Right lobe of liver (tissue), 6 donors: ENCODE results near the gene BORCS5. TPM values are rescaled to one million over a fixed set of nuclear protein-coding genes. Genes with fewer than 3 reads are reported as not detected.

Experiments
- ATAC-seq, 4 donors: fragments of 200-7000 bp; cut with Tn5 transposase; one replicate each; pipeline ENCODE4 v1.9.1; 2020; ENCODE audit warnings: mild to moderate bottlenecking in 4 of 4, moderate library complexity in 4 of 4
- DNase-seq, 3 donors: peaks; one replicate each; pipeline ENCODE4 v3.0.0-alpha.2; 2020
- H3K27ac ChIP-seq, 3 donors: fragments of 200-600 bp; one replicate each; pipeline ENCODE4 v1.8.0; 2022
- H3K27me3 ChIP-seq, 2 donors: fragments of 200-600 bp; one replicate each; pipeline ENCODE4 v1.8.0; 2022
- H3K36me3 ChIP-seq, 4 donors: fragments of 200-600 bp; sonication (generic) in 1 of 4; one replicate each; pipeline versions ENCODE4 v1.5.1 to v1.8.0; 2017 to 2022; ENCODE audit warnings: control low read depth in 1 of 4
- H3K4me1 ChIP-seq, 4 donors: fragments of 200-600 bp; sonication (generic) in 1 of 4; one replicate each; pipeline versions ENCODE4 v1.5.1 to v1.8.0; 2017 to 2022; ENCODE audit warnings: control low read depth in 1 of 4
- H3K4me3 ChIP-seq, 3 donors: fragments of 200-600 bp; one replicate each; pipeline ENCODE4 v1.8.0; 2022
- H3K9me3 ChIP-seq, 4 donors: fragments of 200-600 bp; sonication (generic) in 1 of 4; one replicate each; pipeline versions ENCODE4 v1.5.1 to v1.8.0; 2017 to 2022; ENCODE audit warnings: control low read depth in 1 of 4
- POLR2A ChIP-seq: fragments of 450-650 bp; IDR thresholded peaks from one replicate; pipeline ENCODE4 v1.6.1; 2017; ENCODE audit warnings: antibody characterized with exemption, mild to moderate bottlenecking
- WGBS: methylation state at CpG from one replicate; pipeline ENCODE4 v1.1.6; 2018; ENCODE audit warnings: low coverage, low lambda C conversion rate; ENCODE audit not compliant: insufficient coverage; ENCODE audit errors: missing lambda C conversion rate; 5-methylcytosine and 5-hydroxymethylcytosine counted together
- intact Hi-C, 2 donors: fragments of 100-400 bp; cut with DNase I; formaldehyde crosslinking; loops; one replicate each; pipeline versions ENCODE4 v1.11.2 to v1.14.1; 2022
- total RNA-seq, 6 experiments: library from RNA; depleted of rRNA in 2 of 6; stranded (reverse); fragments of >200 nt in 2 of 6; fragmentation: NEBNext Ultra II Directional in 3 of 6; extraction: Animal tissue kit (Norgen Biotek cat#: 25700) in 3 of 6; gene quantifications; one replicate each; pipeline versions ENCODE4 v1.1.0 to v1.2.4, GENCODE V29; 2016 to 2023
- TF ChIP-seq, protein P1 (sequence below), 4 donors: fragments of 200-600 bp in 3 of 4; fragments of 450-650 bp in 1 of 4; IDR thresholded peaks; one replicate each; pipeline versions ENCODE4 v1.5.1 to v1.8.0; 2016 to 2022; ENCODE audit warnings: antibody characterized with exemption in 4 of 4, mild to moderate bottlenecking in 2 of 4
- donor health status: DM: no; HTN: yes; CAD: no.
- donor health status: DM: no; HTN: no; CAD: no.
- donor health status: DM: no; HTN: no; CAD: no.
- donor health status: DM: no; HTN: yes; CAD: no.
- donor health status: DM: no; HTN: yes; CAD: no.

BORCS5 gene
- total RNA-seq, 6 experiments from 2014 or later = 6.0 to 11.1 (median 8.0) TPM

DNA sequence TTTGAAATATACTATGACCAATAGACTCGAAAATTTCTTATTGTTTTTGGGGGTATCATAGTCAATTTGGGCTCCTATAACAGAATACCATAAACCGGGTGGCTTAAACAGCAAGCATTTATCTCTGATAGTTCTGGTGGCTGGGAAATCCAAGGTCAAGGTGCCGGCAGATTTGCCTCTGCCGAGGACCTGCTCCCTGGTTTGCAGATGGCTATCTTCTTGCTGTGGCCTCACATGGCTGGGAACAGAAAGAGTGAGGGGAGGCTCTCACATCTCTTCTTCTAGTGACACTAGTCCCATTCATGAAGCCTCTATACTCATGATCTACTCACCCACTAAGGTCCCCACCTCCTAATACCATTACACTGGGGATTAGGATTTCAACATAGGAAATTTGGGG is 70.7 kb downstream of the BORCS5 start:
- Histone ChIP-seq H3K4me1 (peaks cover 0 to 8% (median 0%) of the 10 kb centered on the region in 4 donors), H3K4me3 (no peak overlapping the region), H3K9me3 (no peaks in the 10 kb centered on the region), H3K27me3 (no peaks in the 10 kb centered on the region), H3K27ac (no peak overlapping the region), H3K36me3 (no peaks in the 10 kb centered on the region)
- no peak for TF ChIP-seq POLR2A
- TF ChIP-seq, protein P1, sequence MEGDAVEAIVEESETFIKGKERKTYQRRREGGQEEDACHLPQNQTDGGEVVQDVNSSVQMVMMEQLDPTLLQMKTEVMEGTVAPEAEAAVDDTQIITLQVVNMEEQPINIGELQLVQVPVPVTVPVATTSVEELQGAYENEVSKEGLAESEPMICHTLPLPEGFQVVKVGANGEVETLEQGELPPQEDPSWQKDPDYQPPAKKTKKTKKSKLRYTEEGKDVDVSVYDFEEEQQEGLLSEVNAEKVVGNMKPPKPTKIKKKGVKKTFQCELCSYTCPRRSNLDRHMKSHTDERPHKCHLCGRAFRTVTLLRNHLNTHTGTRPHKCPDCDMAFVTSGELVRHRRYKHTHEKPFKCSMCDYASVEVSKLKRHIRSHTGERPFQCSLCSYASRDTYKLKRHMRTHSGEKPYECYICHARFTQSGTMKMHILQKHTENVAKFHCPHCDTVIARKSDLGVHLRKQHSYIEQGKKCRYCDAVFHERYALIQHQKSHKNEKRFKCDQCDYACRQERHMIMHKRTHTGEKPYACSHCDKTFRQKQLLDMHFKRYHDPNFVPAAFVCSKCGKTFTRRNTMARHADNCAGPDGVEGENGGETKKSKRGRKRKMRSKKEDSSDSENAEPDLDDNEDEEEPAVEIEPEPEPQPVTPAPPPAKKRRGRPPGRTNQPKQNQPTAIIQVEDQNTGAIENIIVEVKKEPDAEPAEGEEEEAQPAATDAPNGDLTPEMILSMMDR (IDR thresholded peaks at IDR 0.05) = no peak
- intact Hi-C loops = no loop called here
- WGBS = 89% methylated on average over 3 of the region's 4 CpGs
- ATAC-seq (no peak), DNase-seq (no peak)

DNA sequence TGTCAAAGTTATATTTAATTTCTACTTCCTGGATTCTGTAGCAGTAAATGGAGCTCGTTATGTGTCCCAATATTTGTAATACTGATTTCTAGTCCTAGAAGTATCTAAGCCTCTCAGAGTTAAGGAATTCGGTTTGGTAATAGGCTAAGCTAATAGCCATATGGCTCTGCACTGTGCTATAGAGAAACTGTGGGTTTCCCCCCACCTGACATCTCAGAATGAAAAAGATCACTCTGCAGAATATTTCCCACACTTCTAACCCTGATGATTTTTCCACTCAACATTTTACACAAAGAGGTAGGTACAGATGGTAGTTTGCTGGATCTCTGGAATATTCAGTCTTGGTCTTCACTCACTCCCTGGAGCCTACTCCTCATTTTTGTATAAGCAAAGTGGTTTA is 71.2 kb downstream of the BORCS5 start:
- DNase-seq = no peak
- Histone ChIP-seq H3K9me3 (no peaks in the 10 kb centered on the region), H3K27ac (no peak overlapping the region), H3K4me3 (no peak overlapping the region), H3K36me3 (no peaks in the 10 kb centered on the region), H3K27me3 (no peaks in the 10 kb centered on the region), H3K4me1 (peaks cover 0 to 12% (median 0%) of the 10 kb centered on the region in 4 donors)
- TF ChIP-seq, protein P1 (IDR thresholded peaks at IDR 0.05) = no peak
- TF ChIP-seq POLR2A = no peak
- 63% methylated on average over 2 of the region's 2 CpGs for WGBS
- intact Hi-C loops = no loop called here
- ATAC-seq = no peak

DNA sequence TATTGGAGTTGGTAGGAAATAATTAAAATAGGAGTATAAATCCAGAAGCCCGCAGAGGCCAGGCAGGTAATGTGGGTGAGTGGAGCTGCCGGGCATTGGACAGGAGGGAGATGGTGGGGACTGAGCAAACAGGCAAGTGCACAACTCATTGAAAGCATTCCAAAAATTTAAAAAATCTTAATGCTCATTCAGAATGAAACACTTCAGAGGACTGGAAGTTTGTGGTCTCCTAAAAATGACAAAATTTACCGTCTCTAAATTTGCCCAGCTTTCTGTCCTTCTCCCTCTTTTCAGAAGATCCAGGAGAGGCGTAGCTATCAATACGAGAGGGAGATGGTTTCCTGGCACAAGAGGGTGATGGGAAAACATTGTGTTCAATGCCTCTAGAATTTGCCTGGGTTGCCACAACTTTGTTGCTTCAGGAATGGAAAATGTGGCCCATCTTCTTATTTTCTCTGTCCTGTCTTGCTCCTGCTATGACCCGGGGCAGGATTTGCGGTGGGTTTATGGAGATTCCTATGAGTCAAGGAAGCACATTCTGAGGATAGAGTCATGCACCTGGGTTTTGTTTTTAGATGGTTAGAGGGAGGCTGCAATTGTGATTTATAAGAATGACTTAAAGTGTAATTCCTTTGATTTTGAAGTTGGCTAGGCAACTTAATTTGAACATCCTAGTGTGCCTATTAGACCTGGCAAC is 72.2 kb downstream of the BORCS5 start:
- H3K27me3 ChIP-seq = no peaks in the 10 kb centered on the region
- no peak for DNase-seq
- ATAC-seq = no peak
- 75% methylated on average over 7 of the region's 7 CpGs for WGBS
- H3K4me3 ChIP-seq = no peak overlapping the region
- no peaks in the 10 kb centered on the region for H3K36me3 ChIP-seq
- no peak overlapping the region for H3K27ac ChIP-seq
- peaks cover 0 to 15% (median 0%) of the 10 kb centered on the region in 4 donors for H3K4me1 ChIP-seq
- TF ChIP-seq, protein P1 (IDR thresholded peaks at IDR 0.05) = no peak
- TF ChIP-seq POLR2A = no peak
- no peaks in the 10 kb centered on the region for H3K9me3 ChIP-seq
- intact Hi-C loops = no loop called here

DNA sequence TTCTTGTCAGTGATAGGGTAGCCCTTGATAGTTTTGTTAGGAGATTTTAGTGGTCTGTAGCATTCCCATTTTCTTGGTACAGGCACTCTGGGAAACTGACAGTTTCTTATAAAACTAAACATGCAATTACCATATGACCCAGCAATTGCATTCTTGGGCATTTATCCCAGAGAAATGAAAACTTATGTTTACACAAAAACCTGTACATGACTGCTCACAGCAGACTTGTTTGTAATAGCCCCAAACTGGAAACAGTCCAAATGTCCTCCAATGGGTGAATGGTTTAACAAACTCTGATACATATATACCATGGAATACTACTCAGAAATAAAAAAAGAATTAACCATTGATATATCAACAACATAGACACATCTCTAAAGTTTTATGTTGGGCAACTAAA is 75.5 kb downstream of the BORCS5 start:
- ATAC-seq = peak in 3 of 4 donors; percentile 32 to 68 (median 64)

More for the DNA sequence above, 75.5 kb downstream of the BORCS5 start:
- intact Hi-C loops = no loop called here
- no peaks in the 10 kb centered on the region for H3K9me3 ChIP-seq
- H3K27me3 ChIP-seq = no peaks in the 10 kb centered on the region
- H3K27ac ChIP-seq = peak overlapping the region in 2 of 3 donors; percentile 1 to 16
- TF ChIP-seq, protein P1 (IDR thresholded peaks at IDR 0.05) = no peak
- TF ChIP-seq POLR2A = no peak
- no peak for DNase-seq
- H3K4me3 ChIP-seq = no peak overlapping the region
- peaks cover 0 to 15% (median 0%) of the 10 kb centered on the region in 4 donors for H3K4me1 ChIP-seq
- H3K36me3 ChIP-seq = no peaks in the 10 kb centered on the region
